ENCODE results near the gene XXYLT1.

The XXYLT1 gene

DNA sequence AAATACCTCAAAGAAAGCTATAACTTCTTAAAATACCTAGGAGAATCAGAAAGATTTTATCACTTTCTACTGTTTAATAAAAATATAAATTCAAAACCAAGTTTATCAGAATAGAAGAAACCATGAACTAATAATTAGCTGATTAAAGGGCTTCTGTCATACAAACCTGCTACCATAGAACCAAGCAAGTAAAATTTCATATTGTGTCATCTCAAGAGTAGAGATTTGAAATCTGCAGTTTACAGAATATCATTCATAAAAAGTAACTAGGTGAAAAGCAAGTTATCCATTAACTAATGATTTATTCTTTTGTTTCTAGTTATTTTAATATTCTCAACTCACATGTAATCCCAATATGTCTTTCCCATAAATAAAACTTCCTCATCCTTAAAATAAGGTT is 36.8 kb upstream of the XXYLT1 start:
- H3K9me2 ChIP-seq (ENCODE audit: low read depth, low read length) = no peaks in the 10 kb centered on the region
- H3K9ac ChIP-seq (ENCODE audit: low read length) = no peak overlapping the region
- no peaks in the 10 kb centered on the region for H3K79me2 ChIP-seq (ENCODE audit: insufficient read depth, low read length)
- H3F3A ChIP-seq (ENCODE audit: insufficient read depth, low read length) = no peaks in the 10 kb centered on the region
- H2AFZ ChIP-seq (ENCODE audit: low read length) = no peak overlapping the region
- no peak overlapping the region for H3K4me2 ChIP-seq (ENCODE audit: low read length)
- peaks cover 44% of the 10 kb centered on the region; the same call in 1 of the 2 replicates for H3K36me3 ChIP-seq (ENCODE audit: insufficient read depth, low read length)
- no peak for TF ChIP-seq EZH2 (IDR thresholded peaks at IDR 0.05; ENCODE audit: borderline replicate concordance, low read length)
- TF ChIP-seq, protein P1, sequence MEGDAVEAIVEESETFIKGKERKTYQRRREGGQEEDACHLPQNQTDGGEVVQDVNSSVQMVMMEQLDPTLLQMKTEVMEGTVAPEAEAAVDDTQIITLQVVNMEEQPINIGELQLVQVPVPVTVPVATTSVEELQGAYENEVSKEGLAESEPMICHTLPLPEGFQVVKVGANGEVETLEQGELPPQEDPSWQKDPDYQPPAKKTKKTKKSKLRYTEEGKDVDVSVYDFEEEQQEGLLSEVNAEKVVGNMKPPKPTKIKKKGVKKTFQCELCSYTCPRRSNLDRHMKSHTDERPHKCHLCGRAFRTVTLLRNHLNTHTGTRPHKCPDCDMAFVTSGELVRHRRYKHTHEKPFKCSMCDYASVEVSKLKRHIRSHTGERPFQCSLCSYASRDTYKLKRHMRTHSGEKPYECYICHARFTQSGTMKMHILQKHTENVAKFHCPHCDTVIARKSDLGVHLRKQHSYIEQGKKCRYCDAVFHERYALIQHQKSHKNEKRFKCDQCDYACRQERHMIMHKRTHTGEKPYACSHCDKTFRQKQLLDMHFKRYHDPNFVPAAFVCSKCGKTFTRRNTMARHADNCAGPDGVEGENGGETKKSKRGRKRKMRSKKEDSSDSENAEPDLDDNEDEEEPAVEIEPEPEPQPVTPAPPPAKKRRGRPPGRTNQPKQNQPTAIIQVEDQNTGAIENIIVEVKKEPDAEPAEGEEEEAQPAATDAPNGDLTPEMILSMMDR (IDR thresholded peaks at IDR 0.05; ENCODE audit: low read length) = no peak
- H3K4me3 ChIP-seq (ENCODE audit: low read depth, low read length, poor library complexity, severe bottlenecking) = no peak overlapping the region
- H4K20me1 ChIP-seq (ENCODE audit: insufficient read depth, low read length) = no peaks in the 10 kb centered on the region
- H3K9me3 ChIP-seq (ENCODE audit: low read length) = no peaks in the 10 kb centered on the region
- no peak overlapping the region for H3K27ac ChIP-seq (ENCODE audit: low read depth, low read length, poor library complexity, severe bottlenecking)
- no peaks in the 10 kb centered on the region for H3K27me3 ChIP-seq (ENCODE audit: insufficient read depth, low read length)
- H3K4me1 ChIP-seq (ENCODE audit: insufficient read depth, low read length, severe bottlenecking) = no peaks in the 10 kb centered on the region

DNA sequence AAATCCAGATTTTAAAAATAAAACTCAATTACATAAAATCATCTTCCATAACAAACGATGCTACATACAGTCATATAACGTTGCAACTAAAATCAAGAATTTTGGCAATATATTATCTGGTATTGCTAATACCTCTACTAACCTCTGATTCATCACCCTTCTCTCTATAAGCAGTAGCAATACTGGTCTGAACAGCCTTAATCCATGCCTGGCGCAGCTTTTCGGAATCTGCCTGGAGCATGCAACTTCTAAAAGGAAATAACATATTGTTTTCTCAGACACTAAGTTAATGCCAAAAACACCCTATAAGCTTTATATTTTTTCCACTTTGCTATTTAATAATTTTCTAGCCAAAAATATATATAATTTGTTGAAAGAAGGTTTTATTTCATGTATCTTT is 35.4 kb upstream of the XXYLT1 start:
- no peak for TF ChIP-seq EZH2 (IDR thresholded peaks at IDR 0.05; ENCODE audit: borderline replicate concordance, low read length)
- TF ChIP-seq, protein P1 (IDR thresholded peaks at IDR 0.05; ENCODE audit: low read length) = no peak
- Histone ChIP-seq H3K9me2 (ENCODE audit: low read depth, low read length) (no peaks in the 10 kb centered on the region), H3K27me3 (ENCODE audit: insufficient read depth, low read length) (no peaks in the 10 kb centered on the region), H3K4me1 (ENCODE audit: insufficient read depth, low read length, severe bottlenecking) (no peaks in the 10 kb centered on the region), H4K20me1 (ENCODE audit: insufficient read depth, low read length) (no peaks in the 10 kb centered on the region), H3K9ac (ENCODE audit: low read length) (no peak overlapping the region), H3K79me2 (ENCODE audit: insufficient read depth, low read length) (no peaks in the 10 kb centered on the region), H3F3A (ENCODE audit: insufficient read depth, low read length) (no peaks in the 10 kb centered on the region), H3K4me3 (ENCODE audit: low read depth, low read length, poor library complexity, severe bottlenecking) (no peak overlapping the region), H3K36me3 (ENCODE audit: insufficient read depth, low read length) (peaks cover 48% of the 10 kb centered on the region), H3K27ac (ENCODE audit: low read depth, low read length, poor library complexity, severe bottlenecking) (no peak overlapping the region), H3K4me2 (ENCODE audit: low read length) (no peak overlapping the region), H2AFZ (ENCODE audit: low read length) (no peak overlapping the region), H3K9me3 (ENCODE audit: low read length) (no peaks in the 10 kb centered on the region)

- no peak overlapping the region for H3K4me3 ChIP-seq (ENCODE audit: low read depth, low read length, poor library complexity, severe bottlenecking)
- H3K36me3 ChIP-seq (ENCODE audit: insufficient read depth, low read length) = peaks cover 72% of the 10 kb centered on the region
- H4K20me1 ChIP-seq (ENCODE audit: insufficient read depth, low read length) = no peaks in the 10 kb centered on the region
- no peaks in the 10 kb centered on the region for H3F3A ChIP-seq (ENCODE audit: insufficient read depth, low read length)
- H3K9me2 ChIP-seq (ENCODE audit: low read depth, low read length) = no peaks in the 10 kb centered on the region
- no peaks in the 10 kb centered on the region for H3K4me1 ChIP-seq (ENCODE audit: insufficient read depth, low read length, severe bottlenecking)
- no peak overlapping the region for H3K9ac ChIP-seq (ENCODE audit: low read length)
- H3K4me2 ChIP-seq (ENCODE audit: low read length) = no peak overlapping the region
- H3K79me2 ChIP-seq (ENCODE audit: insufficient read depth, low read length) = no peaks in the 10 kb centered on the region
- no peaks in the 10 kb centered on the region for H3K27me3 ChIP-seq (ENCODE audit: insufficient read depth, low read length)
- TF ChIP-seq, protein P1 (IDR thresholded peaks at IDR 0.05; ENCODE audit: low read length) = no peak
- no peak for TF ChIP-seq EZH2 (IDR thresholded peaks at IDR 0.05; ENCODE audit: borderline replicate concordance, low read length)
- no peak overlapping the region for H2AFZ ChIP-seq (ENCODE audit: low read length)
- H3K27ac ChIP-seq (ENCODE audit: low read depth, low read length, poor library complexity, severe bottlenecking) = no peak overlapping the region
- no peaks in the 10 kb centered on the region for H3K9me3 ChIP-seq (ENCODE audit: low read length)
Measured at GRCh38 chr3:195302431-195302830, 31.5 kb upstream of the XXYLT1 start.
